HK-2 (cell line): ENCODE results near the gene TSSK6.

ENCODE experiments used
- DNase-seq: peaks from one replicate; pipeline ENCODE4 v3.0.0-alpha.2; 2018; ENCODE audit not compliant: unreplicated experiment

The TSSK6 gene

GRCh38 chr19:19544954-19545591 lies 29.7 kb upstream of the TSSK6 start:
- no peak for DNase-seq

GRCh38 chr19:19544257-19544953 lies 29.1 kb upstream of the TSSK6 start:
- no peak for DNase-seq

GRCh38 chr19:19543640-19544039 lies 28.3 kb upstream of the TSSK6 start:
- no peak for DNase-seq

GRCh38 chr19:19543101-19543500 lies 27.8 kb upstream of the TSSK6 start:
- DNase-seq = no peak

GRCh38 chr19:19542507-19542906 lies 27.2 kb upstream of the TSSK6 start:
- DNase-seq = no peak

GRCh38 chr19:19541616-19542015 lies 26.3 kb upstream of the TSSK6 start:
- no peak for DNase-seq

GRCh38 chr19:19540715-19541515 lies 25.6 kb upstream of the TSSK6 start:
- DNase-seq = no peak

- DNase-seq = no peak
These were observed 24.8 kb upstream of the TSSK6 start for GRCh38 chr19:19540064-19540714.

GRCh38 chr19:19539698-19540063 lies 24.3 kb upstream of the TSSK6 start:
- DNase-seq = no peak

GRCh38 chr19:19538785-19539166 lies 23.4 kb upstream of the TSSK6 start:
- no peak for DNase-seq

GRCh38 chr19:19538061-19538784 lies 22.9 kb upstream of the TSSK6 start, which contains the start of gene CILP2:
Gene CILP2, plus strand, starts transcription at chr19:19538265. Its CDS starts 85 bp downstream, at chr19:19538350.
- DNase-seq = no peak

- no peak for DNase-seq
These were observed 22.0 kb upstream of the TSSK6 start for GRCh38 chr19:19537075-19538048.

GRCh38 chr19:19535311-19536191 lies 20.2 kb upstream of the TSSK6 start:
- no peak for DNase-seq

GRCh38 chr19:19534556-19535265 lies 19.4 kb upstream of the TSSK6 start:
- no peak for DNase-seq

GRCh38 chr19:19533841-19534240 lies 18.5 kb upstream of the TSSK6 start:
- no peak for DNase-seq

GRCh38 chr19:19532806-19533701 lies 17.7 kb upstream of the TSSK6 start:
- DNase-seq = no peak

- no peak for DNase-seq
These were observed 16.8 kb upstream of the TSSK6 start for GRCh38 chr19:19531951-19532805.
